ENCODE data around the gene PDK3. TPM values are rescaled to one million over a fixed set of nuclear protein-coding genes. Genes with fewer than 3 reads are reported as not detected.

The PDK3 gene
- total RNA-seq, 1 donor from 2014 or later = 30.4 TPM

GRCh38 chrX:24480400-24480865, 15.3 kb downstream of the PDK3 start:
- peaks cover 3% of the 10 kb centered on the region for H3K9me3 Mint-ChIP-seq
- peaks cover 11% of the 10 kb centered on the region for H3K4me1 Mint-ChIP-seq (ENCODE audit: unreplicated experiment)

GRCh38 chrX:24482823-24483415, 17.8 kb downstream of the PDK3 start:
- no peak for DNase-seq (ENCODE audit: extremely low spot score, unreplicated experiment)
- Mint-ChIP-seq H3K9me3 (peaks cover 3% of the 10 kb centered on the region), H3K27ac (no peak overlapping the region), H3K36me3 (peaks cover 6% of the 10 kb centered on the region), H3K4me3 (no peak overlapping the region), H3K4me1 (ENCODE audit: unreplicated experiment) (peaks cover 11% of the 10 kb centered on the region), H3K27me3 (no peaks in the 10 kb centered on the region)
- TF ChIP-seq CTCF (conservative IDR thresholded peaks at IDR 0.05) = no peak

More at GRCh38 chrX:24480400-24480865, 15.3 kb downstream of the PDK3 start:
- TF ChIP-seq CTCF (conservative IDR thresholded peaks at IDR 0.05) = no peak
- Mint-ChIP-seq H3K4me3 (no peak overlapping the region), H3K27me3 (no peaks in the 10 kb centered on the region), H3K27ac (no peak overlapping the region), H3K36me3 (peaks cover 6% of the 10 kb centered on the region)
- DNase-seq (ENCODE audit: extremely low spot score, unreplicated experiment) = no peak

GRCh38 chrX:24483596-24483995, 18.5 kb downstream of the PDK3 start:
- H3K27me3 Mint-ChIP-seq = no peaks in the 10 kb centered on the region
- H3K36me3 Mint-ChIP-seq = peaks cover 6% of the 10 kb centered on the region

GRCh38 chrX:24485323-24485722, 20.2 kb downstream of the PDK3 start:
- Mint-ChIP-seq H3K4me1 (ENCODE audit: unreplicated experiment) (peaks cover 7% of the 10 kb centered on the region), H3K4me3 (no peak overlapping the region), H3K27me3 (no peaks in the 10 kb centered on the region), H3K9me3 (peaks cover 3% of the 10 kb centered on the region), H3K27ac (no peak overlapping the region), H3K36me3 (peaks cover 6% of the 10 kb centered on the region)
- no peak for DNase-seq (ENCODE audit: extremely low spot score, unreplicated experiment)
- TF ChIP-seq CTCF (conservative IDR thresholded peaks at IDR 0.05) = no peak

More at GRCh38 chrX:24483596-24483995, 18.5 kb downstream of the PDK3 start:
- Mint-ChIP-seq H3K9me3 (peaks cover 3% of the 10 kb centered on the region), H3K27ac (no peak overlapping the region), H3K4me3 (no peak overlapping the region), H3K4me1 (ENCODE audit: unreplicated experiment) (peaks cover 11% of the 10 kb centered on the region)
- no peak for DNase-seq (ENCODE audit: extremely low spot score, unreplicated experiment)
- no peak for TF ChIP-seq CTCF (conservative IDR thresholded peaks at IDR 0.05)

GRCh38 chrX:24485976-24486680, 21.0 kb downstream of the PDK3 start:
- Mint-ChIP-seq H3K27me3 (no peaks in the 10 kb centered on the region), H3K9me3 (no peaks in the 10 kb centered on the region), H3K36me3 (peaks cover 6% of the 10 kb centered on the region), H3K4me3 (no peak overlapping the region), H3K27ac (no peak overlapping the region), H3K4me1 (ENCODE audit: unreplicated experiment) (peaks cover 8% of the 10 kb centered on the region)
- no peak for DNase-seq (ENCODE audit: extremely low spot score, unreplicated experiment)
- no peak for TF ChIP-seq CTCF (conservative IDR thresholded peaks at IDR 0.05)
